ENCODE data around the gene ADCY4. TPM values are rescaled to one million over a fixed set of nuclear protein-coding genes. Genes with fewer than 3 reads are reported as not detected.

The ADCY4 gene
- not detected in 5 replicates for total RNA-seq (2022; extraction: Qiagen RNA extraction; ENCODE audit: low read depth)

GRCh38 chr14:24334431-24335291 is at the start of gene ADCY4:
ADCY4 (minus strand) TSS chr14:24335071; CDS start chr14:24334652, 419 bp downstream.

GRCh38 chr14:24367514-24368211 is 32.8 kb upstream of the ADCY4 start, which contains the start of gene NFATC4:
NFATC4 (plus strand) TSS chr14:24368184; CDS start chr14:24368341, 157 bp downstream.

GRCh38 chr14:24339284-24340151 is 4.6 kb upstream of the ADCY4 start, which contains the start of gene RIPK3:
RIPK3 (minus strand) TSS chr14:24339991; CDS start chr14:24339826, 165 bp downstream.

GRCh38 chr14:24310646-24311604 is 23.9 kb downstream of the ADCY4 start, which contains the start of gene LTB4R:
LTB4R (plus strand) TSS chr14:24311502; CDS start chr14:24315652, 4,150 bp downstream.

GRCh38 chr14:24309538-24310264 is 25.2 kb downstream of the ADCY4 start, which contains the start of gene LTB4R2:
LTB4R2 (plus strand) TSS chr14:24310140; CDS start chr14:24310665, 525 bp downstream.

GRCh38 chr14:24307575-24308341 is 27.1 kb downstream of the ADCY4 start, which contains the start of gene CIDEB:
CIDEB (minus strand) TSS chr14:24307977; CDS start chr14:24307858, 119 bp downstream.

GRCh38 chr14:24299255-24300191 is 35.3 kb downstream of the ADCY4 start, which contains the start of the genes DHRS1 and NOP9:
DHRS1 (minus strand) TSS chr14:24299780; CDS start chr14:24299106, 674 bp downstream.
NOP9 (plus strand) TSS chr14:24299850; CDS start chr14:24299955, 105 bp downstream.

GRCh38 chr14:24271134-24271833 is 63.6 kb downstream of the ADCY4 start, which contains the start of gene RABGGTA:
RABGGTA (minus strand) TSS chr14:24271597; CDS start chr14:24271115, 482 bp downstream.

Other genes with a start within 250 kb of the ADCY4 start
- 17.9 to 21.1 TPM (median 19.7 TPM) in 5 replicates for gene PCK2, start 240.8 kb downstream of the ADCY4 start, total RNA-seq (2022; extraction: Qiagen RNA extraction; ENCODE audit: low read depth)
- gene DCAF11, start 220.3 kb downstream of the ADCY4 start, total RNA-seq (2022; extraction: Qiagen RNA extraction; ENCODE audit: low read depth): 21.0 to 25.3 TPM (median 21.5 TPM) in 5 replicates
- gene NRL, start 220.1 kb downstream of the ADCY4 start, total RNA-seq (2022; extraction: Qiagen RNA extraction; ENCODE audit: low read depth): 0.58 to 1.0 TPM (median 0.99 TPM) in 5 replicates
- 0.15 to 0.28 TPM (median 0.24 TPM) in 3 of 5 replicates, not detected in the others for gene FITM1, start 204.4 kb downstream of the ADCY4 start, total RNA-seq (2022; extraction: Qiagen RNA extraction; ENCODE audit: low read depth)
- gene PSME1, start 198.9 kb downstream of the ADCY4 start, total RNA-seq (2022; extraction: Qiagen RNA extraction; ENCODE audit: low read depth): 163 to 182 TPM (median 171 TPM) in 5 replicates
- gene EMC9, start 193.5 kb downstream of the ADCY4 start, total RNA-seq (2022; extraction: Qiagen RNA extraction; ENCODE audit: low read depth): 50.9 to 61.8 TPM (median 56.9 TPM) in 5 replicates
- 164 to 198 TPM (median 177 TPM) in 5 replicates for gene PSME2, start 188.5 kb downstream of the ADCY4 start, total RNA-seq (2022; extraction: Qiagen RNA extraction; ENCODE audit: low read depth)
- gene RNF31, start 187.6 kb downstream of the ADCY4 start, total RNA-seq (2022; extraction: Qiagen RNA extraction; ENCODE audit: low read depth): 25.6 to 33.1 TPM (median 29.9 TPM) in 5 replicates
- gene IRF9, start 173.8 kb downstream of the ADCY4 start, total RNA-seq (2022; extraction: Qiagen RNA extraction; ENCODE audit: low read depth): 14.6 to 21.4 TPM (median 16.7 TPM) in 5 replicates
- 3.4 to 6.4 TPM (median 4.3 TPM) in 5 replicates for gene REC8, start 163.0 kb downstream of the ADCY4 start, total RNA-seq (2022; extraction: Qiagen RNA extraction; ENCODE audit: low read depth)
- 79.6 to 102 TPM (median 88.2 TPM) in 5 replicates for gene IPO4, start 146.3 kb downstream of the ADCY4 start, total RNA-seq (2022; extraction: Qiagen RNA extraction; ENCODE audit: low read depth)
- gene TM9SF1, start 139.6 kb downstream of the ADCY4 start, total RNA-seq (2022; extraction: Qiagen RNA extraction; ENCODE audit: low read depth): 65.1 to 72.9 TPM (median 67.8 TPM) in 5 replicates
- 0.07 TPM in 1 of 5 replicates, not detected in the others for gene TSSK4, start 129.4 kb downstream of the ADCY4 start, total RNA-seq (2022; extraction: Qiagen RNA extraction; ENCODE audit: low read depth)
- 79.6 to 96.4 TPM (median 82.0 TPM) in 5 replicates for gene CHMP4A, start 121.6 kb downstream of the ADCY4 start, total RNA-seq (2022; extraction: Qiagen RNA extraction; ENCODE audit: low read depth)
- 27.9 to 35.3 TPM (median 29.6 TPM) in 5 replicates for gene MDP1, start 119.0 kb downstream of the ADCY4 start, total RNA-seq (2022; extraction: Qiagen RNA extraction; ENCODE audit: low read depth)
- gene NEDD8, start 102.7 kb downstream of the ADCY4 start, total RNA-seq (2022; extraction: Qiagen RNA extraction; ENCODE audit: low read depth): 427 to 475 TPM (median 451 TPM) in 5 replicates
- 52.4 to 64.1 TPM (median 56.5 TPM) in 5 replicates for gene GMPR2, start 102.1 kb downstream of the ADCY4 start, total RNA-seq (2022; extraction: Qiagen RNA extraction; ENCODE audit: low read depth)
- gene TINF2, start 92.4 kb downstream of the ADCY4 start, total RNA-seq (2022; extraction: Qiagen RNA extraction; ENCODE audit: low read depth): 32.6 to 41.9 TPM (median 37.8 TPM) in 5 replicates
- gene TGM1, start 71.9 kb downstream of the ADCY4 start, total RNA-seq (2022; extraction: Qiagen RNA extraction; ENCODE audit: low read depth): 0.60 to 1.1 TPM (median 0.83 TPM) in 5 replicates
- gene RABGGTA, start 63.5 kb downstream of the ADCY4 start, total RNA-seq (2022; extraction: Qiagen RNA extraction; ENCODE audit: low read depth): 12.5 to 19.5 TPM (median 16.6 TPM) in 5 replicates
- gene DHRS1, start 35.3 kb downstream of the ADCY4 start, total RNA-seq (2022; extraction: Qiagen RNA extraction; ENCODE audit: low read depth): 10.9 to 13.5 TPM (median 11.8 TPM) in 5 replicates
- 15.6 to 19.7 TPM (median 18.9 TPM) in 5 replicates for gene NOP9, start 35.2 kb downstream of the ADCY4 start, total RNA-seq (2022; extraction: Qiagen RNA extraction; ENCODE audit: low read depth)
- 0.14 to 0.70 TPM (median 0.29 TPM) in 5 replicates for gene CIDEB, start 27.1 kb downstream of the ADCY4 start, total RNA-seq (2022; extraction: Qiagen RNA extraction; ENCODE audit: low read depth)
- 2.4 to 5.7 TPM (median 4.7 TPM) in 5 replicates for gene LTB4R2, start 24.9 kb downstream of the ADCY4 start, total RNA-seq (2022; extraction: Qiagen RNA extraction; ENCODE audit: low read depth)
- 3.4 to 8.6 TPM (median 5.6 TPM) in 5 replicates for gene LTB4R, start 23.6 kb downstream of the ADCY4 start, total RNA-seq (2022; extraction: Qiagen RNA extraction; ENCODE audit: low read depth)
- not detected in 5 replicates for gene RIPK3, start 4.9 kb upstream of the ADCY4 start, total RNA-seq (2022; extraction: Qiagen RNA extraction; ENCODE audit: low read depth)
- 0.10 to 0.38 TPM (median 0.20 TPM) in 4 of 5 replicates, not detected in the other for gene NFATC4, start 33.1 kb upstream of the ADCY4 start, total RNA-seq (2022; extraction: Qiagen RNA extraction; ENCODE audit: low read depth)
- gene NYNRIN, start 63.9 kb upstream of the ADCY4 start, total RNA-seq (2022; extraction: Qiagen RNA extraction; ENCODE audit: low read depth): 0.19 to 0.40 TPM (median 0.20 TPM) in 5 replicates
- 1.3 to 1.9 TPM (median 1.5 TPM) in 5 replicates for gene CBLN3, start 94.6 kb upstream of the ADCY4 start, total RNA-seq (2022; extraction: Qiagen RNA extraction; ENCODE audit: low read depth)
- gene KHNYN, start 94.9 kb upstream of the ADCY4 start, total RNA-seq (2022; extraction: Qiagen RNA extraction; ENCODE audit: low read depth): 26.3 to 30.9 TPM (median 29.6 TPM) in 5 replicates
- 42.5 to 52.7 TPM (median 46.6 TPM) in 5 replicates for gene SDR39U1, start 107.7 kb upstream of the ADCY4 start, total RNA-seq (2022; extraction: Qiagen RNA extraction; ENCODE audit: low read depth)
- not detected in 5 replicates for gene CMA1, start 173.2 kb upstream of the ADCY4 start, total RNA-seq (2022; extraction: Qiagen RNA extraction; ENCODE audit: low read depth)
- gene CTSG, start 241.2 kb upstream of the ADCY4 start, total RNA-seq (2022; extraction: Qiagen RNA extraction; ENCODE audit: low read depth): not detected in 5 replicates

All from A549 treated with DMSO at 1 μM for 4 hours (cell line).